SK-N-SH treated with all-trans-retinoic acid at 6 μM for 48 hours (cell line): ENCODE results near the gene PCNT.

Experiments used
- ARNTL ChIP-seq: fragments of 450-650 bp; formaldehyde crosslinking; IDR thresholded peaks from 2 replicates; pipeline ENCODE4 v1.5.0; 2020; ENCODE audit warnings: low read depth, mild to moderate bottlenecking, moderate library complexity, borderline replicate concordance
- CREB5 ChIP-seq: fragments of 250-450 bp; sonication (Bioruptor Pico); IDR thresholded peaks from 2 replicates; pipeline ENCODE4 v1.5.1; 2020; ENCODE audit warnings: low read depth, mild to moderate bottlenecking, moderate library complexity
- ESRRG ChIP-seq: fragments of 250-450 bp; sonication (Bioruptor Pico); IDR thresholded peaks from 2 replicates; pipeline ENCODE4 v1.6.1; 2021; ENCODE audit warnings: mild to moderate bottlenecking
- ZNF565 ChIP-seq: fragments of 450-650 bp; formaldehyde crosslinking; conservative IDR thresholded peaks from 2 replicates; pipeline ENCODE4 v1.5.0; 2020; ENCODE audit warnings: low read depth, mild to moderate bottlenecking, moderate library complexity
- TF ChIP-seq, protein P1 (sequence below): fragments of 250-450 bp; sonication (Bioruptor Pico); IDR thresholded peaks from 2 replicates; pipeline ENCODE4 v1.5.0; 2020; ENCODE audit warnings: mild to moderate bottlenecking, moderate library complexity

- TF ChIP-seq, protein P1, sequence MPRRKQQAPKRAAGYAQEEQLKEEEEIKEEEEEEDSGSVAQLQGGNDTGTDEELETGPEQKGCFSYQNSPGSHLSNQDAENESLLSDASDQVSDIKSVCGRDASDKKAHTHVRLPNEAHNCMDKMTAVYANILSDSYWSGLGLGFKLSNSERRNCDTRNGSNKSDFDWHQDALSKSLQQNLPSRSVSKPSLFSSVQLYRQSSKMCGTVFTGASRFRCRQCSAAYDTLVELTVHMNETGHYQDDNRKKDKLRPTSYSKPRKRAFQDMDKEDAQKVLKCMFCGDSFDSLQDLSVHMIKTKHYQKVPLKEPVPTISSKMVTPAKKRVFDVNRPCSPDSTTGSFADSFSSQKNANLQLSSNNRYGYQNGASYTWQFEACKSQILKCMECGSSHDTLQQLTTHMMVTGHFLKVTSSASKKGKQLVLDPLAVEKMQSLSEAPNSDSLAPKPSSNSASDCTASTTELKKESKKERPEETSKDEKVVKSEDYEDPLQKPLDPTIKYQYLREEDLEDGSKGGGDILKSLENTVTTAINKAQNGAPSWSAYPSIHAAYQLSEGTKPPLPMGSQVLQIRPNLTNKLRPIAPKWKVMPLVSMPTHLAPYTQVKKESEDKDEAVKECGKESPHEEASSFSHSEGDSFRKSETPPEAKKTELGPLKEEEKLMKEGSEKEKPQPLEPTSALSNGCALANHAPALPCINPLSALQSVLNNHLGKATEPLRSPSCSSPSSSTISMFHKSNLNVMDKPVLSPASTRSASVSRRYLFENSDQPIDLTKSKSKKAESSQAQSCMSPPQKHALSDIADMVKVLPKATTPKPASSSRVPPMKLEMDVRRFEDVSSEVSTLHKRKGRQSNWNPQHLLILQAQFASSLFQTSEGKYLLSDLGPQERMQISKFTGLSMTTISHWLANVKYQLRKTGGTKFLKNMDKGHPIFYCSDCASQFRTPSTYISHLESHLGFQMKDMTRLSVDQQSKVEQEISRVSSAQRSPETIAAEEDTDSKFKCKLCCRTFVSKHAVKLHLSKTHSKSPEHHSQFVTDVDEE (CRISPR knock-in tag), result no peak
- no peak for TF ChIP-seq ARNTL
- TF ChIP-seq ESRRG, result no peak
- no peak for TF ChIP-seq ZNF565 (CRISPR knock-in tag)
- no peak for TF ChIP-seq CREB5
Observed at GRCh38 chr21:46340998-46341397, 17.0 kb downstream of the PCNT start.
